Measurements from ENCODE around the gene TIPARP. TPM values are rescaled to one million over a fixed set of nuclear protein-coding genes. Genes with fewer than 3 reads are reported as not detected.
A peak's percentile ranks its signal among the peaks of the same experiment; 100 is the strongest.

TIPARP gene
- total and polyA plus RNA-seq, 4 donors: 15.5 to 44.7 (median 26.9) TPM

GRCh38 chr3:156659260-156659659, 15.1 kb upstream of the TIPARP start:
- Histone ChIP-seq H3K9me3 (ENCODE audit: control insufficient read depth, insufficient read depth, low read length) (peaks cover 2% of the 10 kb centered on the region), H3K4me1 (ENCODE audit: control insufficient read depth, insufficient read depth, low read length) (no peaks in the 10 kb centered on the region), H3K27me3 (ENCODE audit: control insufficient read depth, insufficient read depth, low read length) (no peaks in the 10 kb centered on the region), H3K4me3 (ENCODE audit: low read depth, low read length) (no peak overlapping the region), H3K27ac (ENCODE audit: low read depth, low read length) (no peak overlapping the region), H3K36me3 (ENCODE audit: control insufficient read depth, insufficient read depth, low read length) (no peaks in the 10 kb centered on the region)
- peak in 1 of 6 donors; percentile 18 for DNase-seq (ENCODE audit: low read depth in 4 of 6, low spot score in 6 of 6)

- no peaks in the 10 kb centered on the region for H3K27me3 ChIP-seq (ENCODE audit: control insufficient read depth, insufficient read depth, low read length)
- DNase-seq (ENCODE audit: low read depth in 4 of 6, low spot score in 6 of 6): no peak
- no peaks in the 10 kb centered on the region for H3K4me1 ChIP-seq (ENCODE audit: control insufficient read depth, insufficient read depth, low read length)
- 83% methylated on average over 2 of the region's 2 CpGs for WGBS (ENCODE audit: insufficient coverage)
- H3K36me3 ChIP-seq (ENCODE audit: control insufficient read depth, insufficient read depth, low read length): no peaks in the 10 kb centered on the region
- H3K9me3 ChIP-seq (ENCODE audit: control insufficient read depth, insufficient read depth, low read length): peaks cover 2% of the 10 kb centered on the region
- H3K4me3 ChIP-seq (ENCODE audit: low read depth, low read length): no peak overlapping the region
- no peak overlapping the region for H3K27ac ChIP-seq (ENCODE audit: low read depth, low read length)
Measured at GRCh38 chr3:156661155-156661554, 13.2 kb upstream of the TIPARP start.

DNA sequence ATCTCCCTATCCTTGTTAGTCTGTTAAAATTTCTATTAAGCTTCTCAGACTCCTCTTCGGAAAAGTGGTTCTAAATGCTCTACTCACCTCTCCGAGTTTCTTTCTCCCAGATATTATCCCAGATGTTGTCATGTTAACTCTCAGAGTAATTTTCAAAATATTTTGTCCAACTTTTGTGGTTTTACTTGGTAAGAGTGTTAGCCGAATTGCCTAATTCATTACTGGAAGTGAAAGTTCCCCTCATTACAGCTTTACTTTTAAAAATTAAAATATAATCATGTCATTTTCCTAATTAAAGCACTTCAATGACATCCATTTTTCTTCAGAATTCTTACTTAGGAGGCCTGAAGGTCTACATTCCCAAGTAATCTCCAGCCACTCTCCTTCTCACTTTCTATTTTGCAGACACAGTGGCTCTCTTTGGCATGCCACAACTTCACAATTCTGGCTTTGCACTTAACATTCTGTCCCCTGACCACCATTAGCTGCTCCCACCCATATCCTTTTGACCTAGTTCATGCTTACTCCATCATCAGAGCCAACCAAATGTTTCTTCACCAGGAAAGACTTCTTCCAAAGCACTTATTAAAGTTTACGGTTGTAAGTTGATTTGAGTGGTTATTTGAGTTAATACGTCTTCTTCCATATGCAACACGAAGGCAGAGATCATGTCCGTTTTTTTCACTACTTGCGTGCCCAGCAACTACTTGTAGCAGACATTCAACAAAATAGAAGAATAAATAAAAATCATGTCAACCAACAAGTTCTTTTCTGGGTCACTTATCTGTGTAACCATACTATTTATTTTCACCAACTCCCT, 10.2 kb upstream of the TIPARP start:
- 100% methylated on average over 1 of the region's 8 CpGs for WGBS (ENCODE audit: insufficient coverage)
- H3K36me3 ChIP-seq (ENCODE audit: control insufficient read depth, insufficient read depth, low read length): no peaks in the 10 kb centered on the region
- no peak overlapping the region for H3K27ac ChIP-seq (ENCODE audit: low read depth, low read length)
- no peaks in the 10 kb centered on the region for H3K27me3 ChIP-seq (ENCODE audit: control insufficient read depth, insufficient read depth, low read length)
- no peak overlapping the region for H3K4me3 ChIP-seq (ENCODE audit: low read depth, low read length)
- peaks cover 2% of the 10 kb centered on the region for H3K9me3 ChIP-seq (ENCODE audit: control insufficient read depth, insufficient read depth, low read length)
- no peak for DNase-seq (ENCODE audit: low read depth in 4 of 6, low spot score in 6 of 6)
- no peaks in the 10 kb centered on the region for H3K4me1 ChIP-seq (ENCODE audit: control insufficient read depth, insufficient read depth, low read length)

DNA sequence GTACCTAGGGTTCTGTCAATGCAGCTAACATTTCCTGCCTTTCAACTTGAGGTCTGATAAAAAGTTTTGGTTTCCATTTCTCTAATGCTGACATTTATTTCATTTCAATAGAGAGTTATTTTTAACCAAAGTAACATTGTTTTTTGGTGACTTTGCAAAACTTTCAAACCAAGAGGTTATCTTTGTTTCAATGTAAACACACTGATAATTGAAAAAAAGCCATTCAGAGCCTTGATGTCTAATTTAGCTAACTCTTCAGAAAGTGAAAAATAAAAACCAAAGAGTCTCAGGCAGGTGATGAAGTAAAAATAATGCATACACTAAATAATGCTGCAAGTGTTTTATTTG, 9.6 kb upstream of the TIPARP start:
- no peaks in the 10 kb centered on the region for H3K36me3 ChIP-seq (ENCODE audit: control insufficient read depth, insufficient read depth, low read length)
- no peak for DNase-seq (ENCODE audit: low read depth in 4 of 6, low spot score in 6 of 6)
- no peaks in the 10 kb centered on the region for H3K27me3 ChIP-seq (ENCODE audit: control insufficient read depth, insufficient read depth, low read length)
- H3K4me3 ChIP-seq (ENCODE audit: low read depth, low read length): no peak overlapping the region
- no peaks in the 10 kb centered on the region for H3K4me1 ChIP-seq (ENCODE audit: control insufficient read depth, insufficient read depth, low read length)
- no peak overlapping the region for H3K27ac ChIP-seq (ENCODE audit: low read depth, low read length)
- peaks cover 2% of the 10 kb centered on the region for H3K9me3 ChIP-seq (ENCODE audit: control insufficient read depth, insufficient read depth, low read length)

DNA sequence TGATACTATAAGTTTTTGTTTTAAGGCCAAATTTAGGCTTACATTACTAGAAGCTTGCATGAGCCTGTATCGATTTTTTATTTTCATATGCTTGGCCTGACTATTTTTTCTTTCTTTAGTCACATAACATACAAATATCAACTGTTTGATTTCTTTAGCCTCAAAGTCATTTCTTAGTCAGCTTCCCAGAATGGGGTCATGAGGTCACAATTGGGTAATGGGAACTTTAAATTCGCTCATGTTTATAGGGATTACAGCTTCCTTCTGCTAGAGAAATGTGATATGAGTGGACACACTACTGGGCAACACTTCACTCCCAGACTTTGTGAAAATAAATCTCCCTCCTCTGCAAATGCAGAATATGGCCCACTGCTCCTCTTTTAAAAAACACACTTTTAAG, 9.1 kb upstream of the TIPARP start:
- Histone ChIP-seq H3K4me3 (ENCODE audit: low read depth, low read length) (no peak overlapping the region), H3K4me1 (ENCODE audit: control insufficient read depth, insufficient read depth, low read length) (no peaks in the 10 kb centered on the region), H3K36me3 (ENCODE audit: control insufficient read depth, insufficient read depth, low read length) (no peaks in the 10 kb centered on the region), H3K27ac (ENCODE audit: low read depth, low read length) (no peak overlapping the region), H3K27me3 (ENCODE audit: control insufficient read depth, insufficient read depth, low read length) (no peaks in the 10 kb centered on the region), H3K9me3 (ENCODE audit: control insufficient read depth, insufficient read depth, low read length) (peaks cover 2% of the 10 kb centered on the region)
- WGBS (ENCODE audit: insufficient coverage): no CpG with 5 or more reads among the region's 2 CpGs
- no peak for DNase-seq (ENCODE audit: low read depth in 4 of 6, low spot score in 6 of 6)

- WGBS (ENCODE audit: insufficient coverage): 71% methylated on average over 1 of the region's 1 CpG
- Histone ChIP-seq H3K36me3 (ENCODE audit: control insufficient read depth, insufficient read depth, low read length) (no peaks in the 10 kb centered on the region), H3K4me1 (ENCODE audit: control insufficient read depth, insufficient read depth, low read length) (no peaks in the 10 kb centered on the region), H3K27ac (ENCODE audit: low read depth, low read length) (no peak overlapping the region), H3K9me3 (ENCODE audit: control insufficient read depth, insufficient read depth, low read length) (no peaks in the 10 kb centered on the region), H3K27me3 (ENCODE audit: control insufficient read depth, insufficient read depth, low read length) (no peaks in the 10 kb centered on the region), H3K4me3 (ENCODE audit: low read depth, low read length) (no peak overlapping the region)
- no peak for DNase-seq (ENCODE audit: low read depth in 4 of 6, low spot score in 6 of 6)
Measured at GRCh38 chr3:156666073-156666472, 8.3 kb upstream of the TIPARP start.

- Histone ChIP-seq H3K4me3 (ENCODE audit: low read depth, low read length) (no peak overlapping the region), H3K27ac (ENCODE audit: low read depth, low read length) (no peak overlapping the region), H3K9me3 (ENCODE audit: control insufficient read depth, insufficient read depth, low read length) (no peaks in the 10 kb centered on the region), H3K4me1 (ENCODE audit: control insufficient read depth, insufficient read depth, low read length) (no peaks in the 10 kb centered on the region), H3K27me3 (ENCODE audit: control insufficient read depth, insufficient read depth, low read length) (no peaks in the 10 kb centered on the region), H3K36me3 (ENCODE audit: control insufficient read depth, insufficient read depth, low read length) (no peaks in the 10 kb centered on the region)
- 71% methylated on average over 1 of the region's 4 CpGs for WGBS (ENCODE audit: insufficient coverage)
- no peak for DNase-seq (ENCODE audit: low read depth in 4 of 6, low spot score in 6 of 6)
Measured at GRCh38 chr3:156668073-156668763, 6.2 kb upstream of the TIPARP start.

DNA sequence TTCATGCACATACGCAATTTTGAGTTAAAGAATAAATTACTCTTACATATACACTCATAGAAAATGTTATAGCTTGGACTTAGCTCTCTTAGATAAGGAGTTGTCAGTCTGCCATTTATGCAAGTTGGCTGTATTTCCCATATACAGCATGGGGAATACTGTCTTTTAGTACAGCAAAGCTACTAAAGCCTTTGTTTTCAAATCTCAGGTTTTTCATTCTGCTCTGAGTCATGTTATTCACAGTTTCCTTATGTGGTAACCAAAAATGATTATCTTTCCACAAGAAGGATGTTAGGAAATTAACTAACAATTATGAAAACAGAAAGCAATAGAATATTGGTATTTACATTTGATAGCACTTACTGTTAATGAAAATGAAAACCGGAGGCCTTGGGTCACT, 4.3 kb upstream of the TIPARP start:
- DNase-seq (ENCODE audit: low read depth in 4 of 6, low spot score in 6 of 6): no peak
- H3K4me3 ChIP-seq (ENCODE audit: low read depth, low read length): no peak overlapping the region
- H3K36me3 ChIP-seq (ENCODE audit: control insufficient read depth, insufficient read depth, low read length): no peaks in the 10 kb centered on the region
- no peak overlapping the region for H3K27ac ChIP-seq (ENCODE audit: low read depth, low read length)
- no peaks in the 10 kb centered on the region for H3K27me3 ChIP-seq (ENCODE audit: control insufficient read depth, insufficient read depth, low read length)
- no peaks in the 10 kb centered on the region for H3K9me3 ChIP-seq (ENCODE audit: control insufficient read depth, insufficient read depth, low read length)
- WGBS (ENCODE audit: insufficient coverage): no CpG with 5 or more reads among the region's 2 CpGs
- peaks cover 3% of the 10 kb centered on the region for H3K4me1 ChIP-seq (ENCODE audit: control insufficient read depth, insufficient read depth, low read length)

DNA sequence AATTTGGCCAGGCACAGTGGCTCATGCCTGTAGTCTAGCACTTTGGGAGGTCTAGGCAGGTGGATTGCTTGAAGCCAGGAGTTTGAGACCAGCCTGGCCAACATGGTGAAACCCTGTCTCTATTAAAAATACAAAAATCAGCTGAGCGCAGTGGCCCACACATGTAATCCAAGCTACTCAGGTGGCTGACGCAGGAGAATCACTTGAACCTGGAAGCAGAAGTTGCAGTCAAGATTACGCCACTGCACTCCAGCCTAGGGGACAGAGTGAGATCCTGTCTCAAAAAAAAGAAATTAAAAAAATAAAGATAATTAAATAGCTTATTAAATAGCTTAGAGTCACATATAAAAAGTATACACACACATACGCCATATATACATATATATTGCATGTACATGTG, 3.7 kb upstream of the TIPARP start:
- no CpG with 5 or more reads among the region's 4 CpGs for WGBS (ENCODE audit: insufficient coverage)
- H3K27me3 ChIP-seq (ENCODE audit: control insufficient read depth, insufficient read depth, low read length): no peaks in the 10 kb centered on the region
- H3K4me3 ChIP-seq (ENCODE audit: low read depth, low read length): no peak overlapping the region
- DNase-seq (ENCODE audit: low read depth in 4 of 6, low spot score in 6 of 6): no peak
- no peaks in the 10 kb centered on the region for H3K9me3 ChIP-seq (ENCODE audit: control insufficient read depth, insufficient read depth, low read length)
- H3K36me3 ChIP-seq (ENCODE audit: control insufficient read depth, insufficient read depth, low read length): no peaks in the 10 kb centered on the region
- peaks cover 3% of the 10 kb centered on the region for H3K4me1 ChIP-seq (ENCODE audit: control insufficient read depth, insufficient read depth, low read length)
- H3K27ac ChIP-seq (ENCODE audit: low read depth, low read length): no peak overlapping the region

DNA sequence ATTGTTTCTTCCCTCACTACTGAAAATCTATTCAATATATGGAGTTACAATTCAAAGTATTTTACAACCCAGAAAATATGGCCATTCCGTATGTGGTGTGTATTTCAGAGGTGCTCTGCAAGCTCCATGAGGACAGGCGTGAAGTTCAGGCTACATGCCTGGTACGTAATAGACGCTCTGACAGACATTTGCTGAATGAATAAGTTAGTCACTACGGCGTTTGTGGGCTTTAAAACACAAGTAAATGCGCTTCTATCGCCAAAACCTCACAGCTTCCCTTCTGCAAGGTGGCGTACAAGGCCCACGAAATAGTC, 701 bp upstream of the TIPARP start:
- Histone ChIP-seq H3K27me3 (ENCODE audit: control insufficient read depth, insufficient read depth, low read length) (no peaks in the 10 kb centered on the region), H3K27ac (ENCODE audit: low read depth, low read length) (peak overlapping the region; percentile 94), H3K4me1 (ENCODE audit: control insufficient read depth, insufficient read depth, low read length) (peaks cover 3% of the 10 kb centered on the region), H3K36me3 (ENCODE audit: control insufficient read depth, insufficient read depth, low read length) (no peaks in the 10 kb centered on the region), H3K4me3 (ENCODE audit: low read depth, low read length) (peak overlapping the region; percentile 88), H3K9me3 (ENCODE audit: control insufficient read depth, insufficient read depth, low read length) (no peaks in the 10 kb centered on the region)
- DNase-seq (ENCODE audit: low read depth in 4 of 6, low spot score in 6 of 6): no peak
- WGBS (ENCODE audit: insufficient coverage): 3% methylated on average over 9 of the region's 10 CpGs
